Measurements from ENCODE around the gene LTBP1. TPM values are rescaled to one million over a fixed set of nuclear protein-coding genes. Genes with fewer than 3 reads are reported as not detected.

The LTBP1 gene
- total and polyA plus RNA-seq, 2 of the 13 experiments (the other 11 are each of a cell fraction or from before 2014, with no cell fraction given): 0.12 to 0.22 TPM

DNA sequence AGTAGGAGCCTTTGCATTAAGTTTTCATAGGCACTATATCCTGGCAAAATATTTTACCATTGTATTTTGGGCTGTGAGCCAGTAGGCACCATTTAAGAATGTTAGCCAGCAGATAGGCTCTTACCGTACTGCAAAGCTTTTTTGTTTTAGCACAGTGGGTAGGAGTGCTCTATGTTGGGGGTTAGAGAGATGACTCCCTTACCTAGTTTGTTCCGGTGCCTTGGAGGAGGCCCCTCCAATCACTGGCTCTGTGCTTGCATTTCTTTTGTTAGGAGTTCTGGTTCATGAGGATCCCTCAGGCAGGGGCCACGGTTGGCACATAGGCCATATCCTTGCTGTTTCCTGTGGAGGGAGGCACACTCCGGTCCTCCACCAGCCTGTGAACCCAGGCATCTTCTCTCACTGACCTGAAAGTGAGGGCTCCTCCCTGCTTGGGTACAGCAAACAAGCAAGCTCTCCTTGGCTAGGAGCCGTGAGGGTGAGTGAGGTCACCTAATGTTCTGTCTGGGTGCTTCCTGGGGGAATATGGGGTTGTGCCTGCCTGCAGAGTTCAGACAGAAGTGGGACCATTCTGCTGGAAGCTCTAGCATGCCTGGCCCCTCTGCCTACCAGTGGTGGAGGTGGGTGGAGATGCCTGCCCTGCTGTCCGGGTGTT is 29.8 kb downstream of the LTBP1 start:
- H3K36me3 ChIP-seq (replicated peaks in 1 of 2; ENCODE audit: control insufficient read depth in 1 of 2, insufficient read depth in 2 of 2, low read length in 2 of 2): no peaks in the 10 kb centered on the region

More for the DNA sequence above, 29.8 kb downstream of the LTBP1 start:
- no TSS peak for BruUV-seq (replicated peaks)
- Histone ChIP-seq H3K27ac (ENCODE audit: extremely low read length, insufficient read depth, low read length) (no peak overlapping the region), H3K9me3 (ENCODE audit: low read length) (peaks cover 18% of the 10 kb centered on the region; the same call in 1 of the 2 replicates), H3K27me3 (ENCODE audit: control insufficient read depth in 1 of 2, insufficient read depth in 2 of 2, low read length in 2 of 2) (peaks cover 0 to 1% of the 10 kb centered on the region in 2 experiments; a peak in 1 of 5 replicates), H3K79me2 (ENCODE audit: insufficient read depth, low read length) (no peaks in the 10 kb centered on the region), H3K4me2 (ENCODE audit: low read depth, low read length) (no peak overlapping the region), H2AFZ (ENCODE audit: low read length) (no peak overlapping the region), H3K4me1 (ENCODE audit: insufficient read depth, low read length) (no peaks in the 10 kb centered on the region), H4K20me1 (ENCODE audit: insufficient read depth, low read length) (no peaks in the 10 kb centered on the region), H3K4me3 (replicated peaks in 1 of 3; ENCODE audit: insufficient read depth in 1 of 3, low read depth in 2 of 3, low read length in 3 of 3) (no peak overlapping the region), H3K9ac (ENCODE audit: insufficient read depth, low read depth, low read length) (no peak overlapping the region)
- no peak; the same call in 2 of the 3 replicates for ATAC-seq
- 25% methylated on average over 4 of the region's 6 CpGs for WGBS (ENCODE audit: low lambda C conversion rate)
- in situ Hi-C loops (cut with HindIII; ENCODE audit: extremely low pct_ligation_motif_present, low pct_unique_long_range_greater_than_20kb) (no loop called here), intact Hi-C loops (cut with micrococcal nuclease; ENCODE audit: unreplicated experiment) (no loop called here)
- POLR2A ChIA-PET: no interaction called here
- no peak for DNase-seq (ENCODE audit: low spot score)
- CTCF ChIA-PET (ENCODE audit: low intra/inter-chr PET ratio, low total read pairs): no interaction called here
- FAIRE-seq: no peak
- TF ChIP-seq FOXP1 (IDR thresholded peaks at IDR 0.05) (no peak), FOXP1 (CRISPR knock-in tag; IDR thresholded peaks at IDR 0.05) (no peak), ISX (CRISPR knock-in tag; conservative IDR thresholded peaks at IDR 0.05) (no peak), TSC22D2 (CRISPR knock-in tag; IDR thresholded peaks at IDR 0.05; ENCODE audit: borderline replicate concordance) (no peak), ZNF224 (CRISPR knock-in tag; IDR thresholded peaks at IDR 0.05) (no peak), SRSF4 (IDR thresholded peaks at IDR 0.05; ENCODE audit: low read depth, low read length, poor library complexity, severe bottlenecking) (no peak), PHF21A (CRISPR knock-in tag; IDR thresholded peaks at IDR 0.05) (no peak), ELF4 (CRISPR knock-in tag; IDR thresholded peaks at IDR 0.05; ENCODE audit: borderline replicate concordance) (no peak)
- TF ChIP-seq, protein P1, sequence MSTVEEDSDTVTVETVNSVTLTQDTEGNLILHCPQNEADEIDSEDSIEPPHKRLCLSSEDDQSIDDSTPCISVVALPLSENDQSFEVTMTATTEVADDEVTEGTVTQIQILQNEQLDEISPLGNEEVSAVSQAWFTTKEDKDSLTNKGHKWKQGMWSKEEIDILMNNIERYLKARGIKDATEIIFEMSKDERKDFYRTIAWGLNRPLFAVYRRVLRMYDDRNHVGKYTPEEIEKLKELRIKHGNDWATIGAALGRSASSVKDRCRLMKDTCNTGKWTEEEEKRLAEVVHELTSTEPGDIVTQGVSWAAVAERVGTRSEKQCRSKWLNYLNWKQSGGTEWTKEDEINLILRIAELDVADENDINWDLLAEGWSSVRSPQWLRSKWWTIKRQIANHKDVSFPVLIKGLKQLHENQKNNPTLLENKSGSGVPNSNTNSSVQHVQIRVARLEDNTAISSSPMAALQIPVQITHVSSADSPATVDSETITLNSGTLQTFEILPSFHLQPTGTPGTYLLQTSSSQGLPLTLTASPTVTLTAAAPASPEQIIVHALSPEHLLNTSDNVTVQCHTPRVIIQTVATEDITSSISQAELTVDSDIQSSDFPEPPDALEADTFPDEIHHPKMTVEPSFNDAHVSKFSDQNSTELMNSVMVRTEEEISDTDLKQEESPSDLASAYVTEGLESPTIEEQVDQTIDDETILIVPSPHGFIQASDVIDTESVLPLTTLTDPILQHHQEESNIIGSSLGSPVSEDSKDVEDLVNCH (CRISPR knock-in tag; IDR thresholded peaks at IDR 0.05): no peak
- TF ChIP-seq, protein P2, sequence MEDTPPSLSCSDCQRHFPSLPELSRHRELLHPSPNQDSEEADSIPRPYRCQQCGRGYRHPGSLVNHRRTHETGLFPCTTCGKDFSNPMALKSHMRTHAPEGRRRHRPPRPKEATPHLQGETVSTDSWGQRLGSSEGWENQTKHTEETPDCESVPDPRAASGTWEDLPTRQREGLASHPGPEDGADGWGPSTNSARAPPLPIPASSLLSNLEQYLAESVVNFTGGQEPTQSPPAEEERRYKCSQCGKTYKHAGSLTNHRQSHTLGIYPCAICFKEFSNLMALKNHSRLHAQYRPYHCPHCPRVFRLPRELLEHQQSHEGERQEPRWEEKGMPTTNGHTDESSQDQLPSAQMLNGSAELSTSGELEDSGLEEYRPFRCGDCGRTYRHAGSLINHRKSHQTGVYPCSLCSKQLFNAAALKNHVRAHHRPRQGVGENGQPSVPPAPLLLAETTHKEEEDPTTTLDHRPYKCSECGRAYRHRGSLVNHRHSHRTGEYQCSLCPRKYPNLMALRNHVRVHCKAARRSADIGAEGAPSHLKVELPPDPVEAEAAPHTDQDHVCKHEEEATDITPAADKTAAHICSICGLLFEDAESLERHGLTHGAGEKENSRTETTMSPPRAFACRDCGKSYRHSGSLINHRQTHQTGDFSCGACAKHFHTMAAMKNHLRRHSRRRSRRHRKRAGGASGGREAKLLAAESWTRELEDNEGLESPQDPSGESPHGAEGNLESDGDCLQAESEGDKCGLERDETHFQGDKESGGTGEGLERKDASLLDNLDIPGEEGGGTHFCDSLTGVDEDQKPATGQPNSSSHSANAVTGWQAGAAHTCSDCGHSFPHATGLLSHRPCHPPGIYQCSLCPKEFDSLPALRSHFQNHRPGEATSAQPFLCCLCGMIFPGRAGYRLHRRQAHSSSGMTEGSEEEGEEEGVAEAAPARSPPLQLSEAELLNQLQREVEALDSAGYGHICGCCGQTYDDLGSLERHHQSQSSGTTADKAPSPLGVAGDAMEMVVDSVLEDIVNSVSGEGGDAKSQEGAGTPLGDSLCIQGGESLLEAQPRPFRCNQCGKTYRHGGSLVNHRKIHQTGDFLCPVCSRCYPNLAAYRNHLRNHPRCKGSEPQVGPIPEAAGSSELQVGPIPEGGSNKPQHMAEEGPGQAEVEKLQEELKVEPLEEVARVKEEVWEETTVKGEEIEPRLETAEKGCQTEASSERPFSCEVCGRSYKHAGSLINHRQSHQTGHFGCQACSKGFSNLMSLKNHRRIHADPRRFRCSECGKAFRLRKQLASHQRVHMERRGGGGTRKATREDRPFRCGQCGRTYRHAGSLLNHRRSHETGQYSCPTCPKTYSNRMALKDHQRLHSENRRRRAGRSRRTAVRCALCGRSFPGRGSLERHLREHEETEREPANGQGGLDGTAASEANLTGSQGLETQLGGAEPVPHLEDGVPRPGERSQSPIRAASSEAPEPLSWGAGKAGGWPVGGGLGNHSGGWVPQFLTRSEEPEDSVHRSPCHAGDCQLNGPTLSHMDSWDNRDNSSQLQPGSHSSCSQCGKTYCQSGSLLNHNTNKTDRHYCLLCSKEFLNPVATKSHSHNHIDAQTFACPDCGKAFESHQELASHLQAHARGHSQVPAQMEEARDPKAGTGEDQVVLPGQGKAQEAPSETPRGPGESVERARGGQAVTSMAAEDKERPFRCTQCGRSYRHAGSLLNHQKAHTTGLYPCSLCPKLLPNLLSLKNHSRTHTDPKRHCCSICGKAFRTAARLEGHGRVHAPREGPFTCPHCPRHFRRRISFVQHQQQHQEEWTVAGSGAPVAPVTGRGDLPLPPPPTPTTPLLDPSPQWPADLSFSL (CRISPR knock-in tag; IDR thresholded peaks at IDR 0.05): no peak
- TF ChIP-seq, protein P3, sequence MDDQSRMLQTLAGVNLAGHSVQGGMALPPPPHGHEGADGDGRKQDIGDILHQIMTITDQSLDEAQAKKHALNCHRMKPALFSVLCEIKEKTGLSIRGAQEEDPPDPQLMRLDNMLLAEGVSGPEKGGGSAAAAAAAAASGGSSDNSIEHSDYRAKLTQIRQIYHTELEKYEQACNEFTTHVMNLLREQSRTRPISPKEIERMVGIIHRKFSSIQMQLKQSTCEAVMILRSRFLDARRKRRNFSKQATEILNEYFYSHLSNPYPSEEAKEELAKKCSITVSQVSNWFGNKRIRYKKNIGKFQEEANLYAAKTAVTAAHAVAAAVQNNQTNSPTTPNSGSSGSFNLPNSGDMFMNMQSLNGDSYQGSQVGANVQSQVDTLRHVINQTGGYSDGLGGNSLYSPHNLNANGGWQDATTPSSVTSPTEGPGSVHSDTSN (CRISPR knock-in tag; IDR thresholded peaks at IDR 0.05; ENCODE audit: borderline replicate concordance): no peak
- TF ChIP-seq, protein P4, sequence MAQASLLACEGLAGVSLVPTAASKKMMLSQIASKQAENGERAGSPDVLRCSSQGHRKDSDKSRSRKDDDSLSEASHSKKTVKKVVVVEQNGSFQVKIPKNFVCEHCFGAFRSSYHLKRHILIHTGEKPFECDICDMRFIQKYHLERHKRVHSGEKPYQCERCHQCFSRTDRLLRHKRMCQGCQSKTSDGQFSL (CRISPR knock-in tag; IDR thresholded peaks at IDR 0.05): no peak

All from HepG2 (cell line).